Lower lobe of right lung (tissue), 2 donors: Measurements from ENCODE around the gene SOCS6. TPM values are rescaled to one million over a fixed set of nuclear protein-coding genes. Genes with fewer than 3 reads are reported as not detected.

Experiments used
- ATAC-seq, 2 donors: fragments of 200-7000 bp; cut with Tn5 transposase; one replicate each; pipeline ENCODE4 v1.9.1; 2020 to 2022; ENCODE audit warnings: mild to moderate bottlenecking in 2 of 2, moderate library complexity in 2 of 2
- DNase-seq: peaks from one replicate; pipeline ENCODE4 v3.0.0-alpha.2; 2020
- H3K27ac ChIP-seq: fragments of 200-600 bp; one replicate; pipeline ENCODE4 v1.8.0; 2022
- H3K27me3 ChIP-seq: fragments of 200-600 bp; one replicate; pipeline ENCODE4 v1.8.0; 2022; ENCODE audit warnings: low read depth
- H3K36me3 ChIP-seq: fragments of 200-600 bp; one replicate; pipeline ENCODE4 v1.8.0; 2022; ENCODE audit warnings: mild to moderate bottlenecking
- H3K4me1 ChIP-seq: fragments of 200-600 bp; one replicate; pipeline ENCODE4 v1.8.0; 2022
- H3K4me3 ChIP-seq: fragments of 200-600 bp; one replicate; pipeline ENCODE4 v1.8.0; 2022; ENCODE audit warnings: mild to moderate bottlenecking
- H3K9me3 ChIP-seq: fragments of 200-600 bp; one replicate; pipeline ENCODE4 v1.8.0; 2022
- intact Hi-C: fragments of 100-400 bp; cut with DNase I; formaldehyde crosslinking; loops from one replicate; pipeline ENCODE4 v1.11.0; 2022
- total RNA-seq: library from RNA; stranded (reverse); fragmentation: NEBNext Ultra II Directional; extraction: Animal tissue kit (Norgen Biotek cat#: 25700); gene quantifications from one replicate; pipeline ENCODE4 v1.2.1, GENCODE V29; 2021
- TF ChIP-seq, protein P1 (sequence below): fragments of 200-600 bp; IDR thresholded peaks from one replicate; pipeline ENCODE4 v1.8.0; 2022; ENCODE audit warnings: antibody characterized with exemption, mild to moderate bottlenecking
- donor health status: DM: no; HTN: yes; CAD: no; lungs with severe emphysema.

Gene SOCS6
- total RNA-seq, 1 donor from 2014 or later, result 24.8 TPM

DNA sequence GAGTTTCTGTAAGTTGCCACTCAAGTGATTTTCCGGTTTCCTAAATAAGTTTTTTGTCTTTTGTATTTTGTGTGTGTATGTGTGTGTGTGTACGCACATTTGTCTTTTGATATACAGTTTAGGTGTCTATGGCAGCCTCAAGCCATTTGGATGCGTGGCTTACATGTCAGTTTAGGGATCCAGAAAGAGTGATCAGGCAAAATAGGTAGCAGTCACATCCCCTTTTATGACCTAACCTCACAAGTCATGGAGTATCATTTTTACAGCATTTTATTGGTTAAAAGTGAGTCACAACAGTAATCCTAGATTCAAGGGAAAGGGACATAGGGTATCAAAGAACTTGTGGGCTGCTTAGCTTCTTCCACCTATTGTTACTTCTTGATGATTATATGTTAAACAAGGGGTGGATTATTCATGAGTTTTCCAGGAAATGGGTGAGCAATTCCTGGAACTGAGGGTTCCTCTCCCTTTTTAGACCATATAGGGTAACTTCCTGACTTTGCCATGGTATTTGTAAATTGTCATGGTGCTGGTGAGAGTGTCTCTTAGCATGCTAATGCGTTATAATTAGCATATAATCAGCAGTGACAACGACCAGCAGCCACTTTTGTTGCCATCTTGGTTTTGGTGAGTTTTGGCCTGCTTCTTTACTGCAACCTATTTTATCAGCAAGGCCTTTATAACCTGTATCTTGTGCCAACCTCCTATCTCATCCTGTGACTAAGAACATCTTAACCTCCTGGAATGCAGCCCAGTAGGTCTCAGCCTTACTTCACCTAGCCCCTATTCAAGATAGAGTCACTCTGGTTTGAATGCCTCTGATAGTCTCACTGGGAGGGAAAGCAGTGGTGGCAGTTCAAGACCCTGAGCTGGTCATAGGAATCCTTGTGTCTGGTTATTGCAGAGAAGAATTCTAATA lies 8.6 kb upstream of the SOCS6 start:
- Histone ChIP-seq H3K27ac (no peak overlapping the region), H3K4me3 (no peak overlapping the region), H3K27me3 (no peaks in the 10 kb centered on the region), H3K4me1 (no peaks in the 10 kb centered on the region), H3K9me3 (no peaks in the 10 kb centered on the region), H3K36me3 (no peaks in the 10 kb centered on the region)
- TF ChIP-seq, protein P1, sequence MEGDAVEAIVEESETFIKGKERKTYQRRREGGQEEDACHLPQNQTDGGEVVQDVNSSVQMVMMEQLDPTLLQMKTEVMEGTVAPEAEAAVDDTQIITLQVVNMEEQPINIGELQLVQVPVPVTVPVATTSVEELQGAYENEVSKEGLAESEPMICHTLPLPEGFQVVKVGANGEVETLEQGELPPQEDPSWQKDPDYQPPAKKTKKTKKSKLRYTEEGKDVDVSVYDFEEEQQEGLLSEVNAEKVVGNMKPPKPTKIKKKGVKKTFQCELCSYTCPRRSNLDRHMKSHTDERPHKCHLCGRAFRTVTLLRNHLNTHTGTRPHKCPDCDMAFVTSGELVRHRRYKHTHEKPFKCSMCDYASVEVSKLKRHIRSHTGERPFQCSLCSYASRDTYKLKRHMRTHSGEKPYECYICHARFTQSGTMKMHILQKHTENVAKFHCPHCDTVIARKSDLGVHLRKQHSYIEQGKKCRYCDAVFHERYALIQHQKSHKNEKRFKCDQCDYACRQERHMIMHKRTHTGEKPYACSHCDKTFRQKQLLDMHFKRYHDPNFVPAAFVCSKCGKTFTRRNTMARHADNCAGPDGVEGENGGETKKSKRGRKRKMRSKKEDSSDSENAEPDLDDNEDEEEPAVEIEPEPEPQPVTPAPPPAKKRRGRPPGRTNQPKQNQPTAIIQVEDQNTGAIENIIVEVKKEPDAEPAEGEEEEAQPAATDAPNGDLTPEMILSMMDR, result no peak
- intact Hi-C loops, result no loop called here
- ATAC-seq (peak in 1 of 2 donors; percentile 42), DNase-seq (no peak)

DNA sequence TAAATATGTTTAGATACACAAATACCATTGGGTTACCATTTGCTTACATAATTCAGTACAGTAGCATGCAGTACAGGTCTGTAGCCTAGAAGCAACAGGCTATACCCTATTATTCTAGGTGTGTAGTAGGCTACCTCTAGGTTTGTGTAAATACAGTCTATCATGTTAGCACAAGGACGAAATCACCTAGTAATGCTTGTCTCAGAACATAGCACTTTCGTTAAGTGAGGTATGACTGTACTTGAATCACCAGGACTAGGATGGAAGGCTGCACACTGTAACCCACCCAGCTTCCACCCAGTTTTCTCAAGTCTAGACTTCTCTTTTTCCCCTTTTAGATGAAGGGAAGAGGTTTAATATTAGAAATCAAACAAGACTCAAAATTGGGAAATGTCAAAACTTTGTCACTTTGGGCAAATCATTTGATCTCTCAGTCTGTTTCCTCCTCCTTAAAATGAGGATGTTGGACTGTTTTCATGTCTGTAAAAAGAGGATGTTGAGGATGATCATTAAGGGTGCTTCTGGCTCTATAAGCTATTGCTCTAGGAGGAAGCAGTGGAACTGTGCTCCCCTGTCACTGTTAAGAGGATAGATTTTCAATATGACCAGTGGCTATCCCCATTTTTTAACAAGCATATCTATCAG lies 3.7 kb upstream of the SOCS6 start:
- no peaks in the 10 kb centered on the region for H3K36me3 ChIP-seq
- intact Hi-C loops, result no loop called here
- TF ChIP-seq, protein P1, result no peak
- no peak overlapping the region for H3K4me3 ChIP-seq
- peaks cover 4% of the 10 kb centered on the region for H3K4me1 ChIP-seq
- DNase-seq (no peak), ATAC-seq (peak; percentile 22 to 50)
- no peaks in the 10 kb centered on the region for H3K9me3 ChIP-seq
- H3K27me3 ChIP-seq, result no peaks in the 10 kb centered on the region
- H3K27ac ChIP-seq, result no peak overlapping the region

DNA sequence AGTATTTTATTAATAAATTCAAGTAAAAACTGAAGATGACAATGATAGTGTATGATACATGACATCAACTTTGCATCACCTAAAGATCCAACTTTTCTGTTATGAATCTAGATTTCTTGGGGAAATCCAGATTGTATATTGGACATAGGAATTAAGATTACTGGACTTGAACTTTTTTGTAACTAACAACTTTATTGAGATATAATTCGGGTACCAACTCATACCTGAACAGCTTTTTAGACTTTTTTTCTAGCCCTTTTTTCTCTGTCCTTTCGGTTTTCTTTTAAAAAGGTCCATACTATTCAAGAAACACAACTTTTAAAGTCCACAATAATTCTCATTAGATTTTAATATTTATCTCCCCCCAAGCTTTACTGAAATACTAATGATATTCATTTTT lies 1.1 kb upstream of the SOCS6 start:
- ATAC-seq, result no peak
- Histone ChIP-seq H3K27me3 (no peaks in the 10 kb centered on the region), H3K4me3 (no peak overlapping the region), H3K4me1 (peaks cover 30% of the 10 kb centered on the region), H3K9me3 (no peaks in the 10 kb centered on the region), H3K36me3 (no peaks in the 10 kb centered on the region), H3K27ac (no peak overlapping the region)
- no peak for DNase-seq
- TF ChIP-seq, protein P1, result no peak
- intact Hi-C loops, result no loop called here

GRCh38 chr18:70288171-70288850 lies 534 bp upstream of the SOCS6 start:
- H3K27ac ChIP-seq, result peak overlapping the region; percentile 87
- H3K4me3 ChIP-seq, result peak overlapping the region; percentile 70
- no peaks in the 10 kb centered on the region for H3K9me3 ChIP-seq
- TF ChIP-seq, protein P1, result no peak
- intact Hi-C loops, result no loop called here
- ATAC-seq (peak; percentile 17 to 45), DNase-seq (peak; percentile 58)
- H3K36me3 ChIP-seq, result no peaks in the 10 kb centered on the region
- no peaks in the 10 kb centered on the region for H3K27me3 ChIP-seq
- H3K4me1 ChIP-seq, result peaks cover 35% of the 10 kb centered on the region
